GDM1 (cell line): Measurements from ENCODE around the gene RSBN1L.

Source experiments
- DNase-seq: peaks from one replicate; lab custom pipeline; 2025; lab: John Stamatoyannopoulos, UW

RSBN1L gene

GRCh38 chr7:77808517-77808916, 112.3 kb downstream of the RSBN1L start:
- DNase-seq, result no peak

- no peak for DNase-seq
Observed at GRCh38 chr7:77811516-77812289, 115.4 kb downstream of the RSBN1L start.

- DNase-seq, result no peak
Observed at GRCh38 chr7:77812290-77812685, 116.0 kb downstream of the RSBN1L start.

GRCh38 chr7:77813180-77813579, 116.9 kb downstream of the RSBN1L start:
- DNase-seq, result peak; percentile 0

GRCh38 chr7:77819021-77819420, 122.8 kb downstream of the RSBN1L start:
- DNase-seq, result no peak

- no peak for DNase-seq
Observed at GRCh38 chr7:77820967-77821366, 124.7 kb downstream of the RSBN1L start.

- DNase-seq, result no peak
Observed at GRCh38 chr7:77822269-77822668, 126.0 kb downstream of the RSBN1L start.

GRCh38 chr7:77823787-77824186, 127.5 kb downstream of the RSBN1L start:
- no peak for DNase-seq

- DNase-seq, result no peak
Observed at GRCh38 chr7:77824636-77825035, 128.4 kb downstream of the RSBN1L start.

GRCh38 chr7:77825131-77825530, 128.9 kb downstream of the RSBN1L start:
- DNase-seq, result no peak

GRCh38 chr7:77826300-77826699, 130.0 kb downstream of the RSBN1L start:
- no peak for DNase-seq

- no peak for DNase-seq
Observed at GRCh38 chr7:77827999-77828398, 131.7 kb downstream of the RSBN1L start.

- no peak for DNase-seq
Observed at GRCh38 chr7:77830649-77831355, 134.5 kb downstream of the RSBN1L start.

GRCh38 chr7:77831481-77831880, 135.2 kb downstream of the RSBN1L start:
- DNase-seq, result no peak

- DNase-seq, result no peak
Observed at GRCh38 chr7:77831953-77832352, 135.7 kb downstream of the RSBN1L start.
